GM12878 (cell line): ENCODE results near the gene PRPF40B. TPM values are rescaled to one million over a fixed set of nuclear protein-coding genes. Genes with fewer than 3 reads are reported as not detected.

Experiments
- ATAC-seq: fragments of 200-7000 bp; cut with Tn5 transposase; 3 replicates; pipeline ENCODE4 v1.9.1; 2020; ENCODE audit warnings: mild to moderate bottlenecking, moderate library complexity
- BruUV-seq: library from RNA; stranded (reverse); fragments of 400-500 nt; replicated peaks from 2 replicates; lab custom pipeline; 2021; lab: Mats Ljungman, UMichigan
- CTCF ChIA-PET: fragments of 300-600 bp; sonication (Branson Sonifier 250); formaldehyde crosslinking; extraction: SDS; loops from one replicate; lab custom pipeline; 2021; ENCODE audit warnings: inconsistent platforms; lab: Yijun Ruan, JAX
- POLR2A ChIA-PET: fragments of 350-600 bp; formaldehyde crosslinking; extraction: SDS; loops from one replicate; lab custom pipeline; 2021; ENCODE audit warnings: inconsistent platforms; lab: Charles Lee
- RAD21 ChIA-PET: fragments of 300-600 bp; sonication (Branson Sonifier 250); formaldehyde crosslinking; loops from one replicate; lab custom pipeline; 2023; ENCODE audit warnings: antibody characterized with exemption; ENCODE audit not compliant: unreplicated experiment; lab: Charles Lee
- SMC1A ChIA-PET: fragments of 300-600 bp; sonication (Branson Sonifier 250); formaldehyde crosslinking; loops from one replicate; lab custom pipeline; 2023; ENCODE audit not compliant: unreplicated experiment, uncharacterized antibody; lab: Charles Lee
- DNase-seq: peaks from one replicate; pipeline ENCODE4 v3.0.0-alpha.2; 2011; ENCODE audit warnings: low read depth, low spot score
- FAIRE-seq: peaks from 3 replicates; lab custom pipeline; 2011; peaks lifted over from hg19 to GRCh38; lab: Jason Lieb, UNC
- H2AFZ ChIP-seq: 2 replicates; pipeline ENCODE4 v1.6.0; 2011; ENCODE audit warnings: low read depth, low read length, control low read depth; ENCODE audit not compliant: control insufficient read depth
- H3K27ac ChIP-seq: 2 replicates; pipeline ENCODE4 v1.5.1; 2011; ENCODE audit warnings: control low read depth; ENCODE audit not compliant: control insufficient read depth, insufficient read depth
- H3K27me3 ChIP-seq, 2 experiments: replicated peaks in 1 of 2; 2 replicates each; pipeline versions ENCODE4 v1.6.0 to v1.6.1; 2011; ENCODE audit warnings: low read length in 1 of 2; ENCODE audit not compliant: control insufficient read depth in 2 of 2, insufficient read depth in 2 of 2
- H3K36me3 ChIP-seq, 2 experiments: 2 replicates each; pipeline ENCODE4 v1.5.1; 2011; ENCODE audit warnings: low read length in 1 of 2; ENCODE audit not compliant: control insufficient read depth in 2 of 2, insufficient read depth in 2 of 2
- H3K4me1 ChIP-seq: 2 replicates; pipeline ENCODE4 v1.6.1; 2011; ENCODE audit warnings: mild to moderate bottlenecking, low read length, moderate library complexity, mixed read lengths; ENCODE audit not compliant: control insufficient read depth, insufficient read depth
- H3K4me2 ChIP-seq: 2 replicates; pipeline ENCODE4 v1.6.0; 2011; ENCODE audit warnings: control low read depth; ENCODE audit not compliant: control insufficient read depth, insufficient read depth
- H3K4me3 ChIP-seq: fragments of 200-600 bp; sonication (generic); 2 replicates; pipeline ENCODE4 v1.5.1; 2016
- H3K79me2 ChIP-seq: 2 replicates; pipeline ENCODE4 v1.6.0; 2011; ENCODE audit warnings: low read length; ENCODE audit not compliant: control insufficient read depth, insufficient read depth
- H3K9ac ChIP-seq: 2 replicates; pipeline ENCODE4 v1.8.0; 2011; ENCODE audit warnings: low read length, control low read depth, mixed read lengths; ENCODE audit not compliant: control insufficient read depth, insufficient read depth
- H3K9me3 ChIP-seq: replicated peaks from 3 replicates; pipeline ENCODE4 v1.5.1; 2011; ENCODE audit warnings: mild to moderate bottlenecking, low read length; ENCODE audit not compliant: control insufficient read depth, insufficient read depth
- H4K20me1 ChIP-seq: 2 replicates; pipeline ENCODE4 v1.6.0; 2011; ENCODE audit not compliant: control insufficient read depth, insufficient read depth
- ATF7 ChIP-seq: fragments of 450-650 bp; IDR thresholded peaks from 2 replicates; pipeline ENCODE4 v1.6.1; 2016; ENCODE audit warnings: low read depth, mild to moderate bottlenecking
- KDM1A ChIP-seq: fragments of 200-600 bp; sonication (generic); IDR thresholded peaks from 2 replicates; pipeline ENCODE4 v1.6.1; 2016; ENCODE audit warnings: borderline replicate concordance
- POLR2A ChIP-seq: IDR thresholded peaks from 2 replicates; pipeline ENCODE4 v1.6.1; 2011; ENCODE audit warnings: low read depth, mild to moderate bottlenecking, low read length
- SRF ChIP-seq, 2 experiments: IDR thresholded peaks; 2 replicates each; pipeline ENCODE4 v1.6.1; 2011; ENCODE audit warnings: low read depth in 2 of 2, low read length in 2 of 2, mild to moderate bottlenecking in 1 of 2, moderate library complexity in 1 of 2
- STAT1 ChIP-seq: fragments of 450-650 bp; conservative IDR thresholded peaks from 2 replicates; pipeline ENCODE4 v1.6.1; 2014; ENCODE audit warnings: antibody characterized with exemption, mild to moderate bottlenecking
- ZNF384 ChIP-seq: IDR thresholded peaks from 2 replicates; pipeline ENCODE4 v1.6.1; 2012; ENCODE audit warnings: low read depth, mild to moderate bottlenecking, low read length, improper control_type of control experiment, borderline replicate concordance
- WGBS: methylation state at CpG from one replicate; pipeline ENCODE4 v1.1.6; 2016; ENCODE audit warnings: low lambda C conversion rate; ENCODE audit not compliant: insufficient replicate concordance, insufficient coverage; ENCODE audit errors: missing lambda C conversion rate; 5-methylcytosine and 5-hydroxymethylcytosine counted together
- in situ Hi-C: fragments of 300-500 bp; cut with MboI; formaldehyde crosslinking; loops from 9 replicates; pipeline ENCODE4 v1.14.3; 2018; ENCODE audit warnings: mixed read lengths
- intact Hi-C: fragments of 100-400 bp; cut with micrococcal nuclease; formaldehyde crosslinking; loops from one replicate; pipeline ENCODE4 v1.14.2; 2022; ENCODE audit not compliant: unreplicated experiment
- polyA plus RNA-seq, 11 experiments: library from polyadenylated mRNA; depleted of rRNA in 4 of 11; unstranded in 6 of 11; stranded (reverse) in 5 of 11; fragments of >200 nt; fragmentation: Nextera tagmentation in 4 of 11; fragmentation: Illumina TruSeq in 1 of 11; extraction: Ambion mirVana in 4 of 11; extraction: Trizol in 1 of 11; gene quantifications; 1 replicate in 1 of 11; 2 replicates in 10 of 11; pipeline versions ENCODE4 v1.2.1 to v1.2.3, GENCODE V29; 2011 to 2016; ENCODE audit warnings: inconsistent platforms in 2 of 11, missing spikeins in 2 of 11, low read depth in 1 of 11
- total RNA-seq, 4 experiments: library from RNA; depleted of rRNA in 3 of 4; stranded (reverse); fragments of >200 nt in 3 of 4; fragmentation: Illumina TruSeq in 1 of 4; extraction: Trizol in 1 of 4; gene quantifications; 2 replicates each; pipeline versions ENCODE4 v1.2.1 to v1.2.3, GENCODE V29; 2013 to 2021
- TF ChIP-seq, protein P1 (sequence below): fragments of 450-650 bp; IDR thresholded peaks from 2 replicates; pipeline ENCODE4 v1.6.1; 2017; ENCODE audit warnings: low read depth, mild to moderate bottlenecking, moderate library complexity
- TF ChIP-seq, protein P2 (sequence below): fragments of 450-650 bp; IDR thresholded peaks from 2 replicates; pipeline ENCODE4 v1.6.1; 2016; ENCODE audit warnings: mild to moderate bottlenecking

The PRPF40B gene
- total and polyA plus RNA-seq, 10 of the 15 experiments (the other 5 are each of a cell fraction or from before 2014, with no cell fraction given) = 0.31 to 17.9 (median 7.3) TPM

DNA sequence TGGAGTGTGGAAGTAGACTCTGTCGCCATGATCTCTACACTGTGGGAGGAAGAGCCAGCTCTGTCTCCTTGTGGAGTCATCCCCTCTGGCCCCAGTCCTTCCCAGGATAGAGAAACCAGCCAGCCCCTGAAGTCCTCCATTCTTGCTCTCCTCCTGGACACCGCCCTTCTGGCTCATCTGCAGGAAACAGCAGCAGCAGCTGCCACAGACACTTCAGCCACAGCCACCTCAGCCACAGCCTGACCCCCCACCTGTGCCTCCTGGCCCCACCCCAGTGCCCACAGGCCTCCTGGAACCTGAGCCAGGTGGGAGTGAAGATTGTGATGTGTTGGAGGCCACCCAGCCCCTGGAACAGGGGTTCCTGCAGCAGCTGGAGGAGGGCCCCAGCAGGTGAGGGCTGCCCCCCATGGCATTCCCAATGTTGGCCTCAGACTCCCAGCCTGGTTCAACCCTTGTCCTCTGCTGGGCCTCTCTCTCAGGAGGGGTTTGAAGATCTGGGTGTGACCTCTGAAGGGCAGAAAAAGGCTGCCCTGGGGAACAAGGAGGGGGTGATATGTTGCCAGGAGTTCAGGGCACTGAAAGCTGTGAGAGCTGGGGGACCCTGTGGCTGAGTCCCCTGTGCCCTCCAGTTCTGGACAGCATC is 10.5 kb downstream of the PRPF40B start:
- no peak for DNase-seq
- ChIA-PET RAD21 (interaction anchor here (1.1 kb wide), 1 partner anchor 9 kb away, joined by 4 read pairs; no protein-coding TSS in a partner anchor), SMC1A (interaction anchor here (1.0 to 8.1 kb wide), 3 partner anchors 10 to 76 kb away, joined by 3 to 72 read pairs (median 4); no protein-coding TSS in a partner anchor), CTCF (interaction anchor here (1.1 to 20.4 kb wide), 6 partner anchors 11 to 108 kb away, joined by 3 to 486 read pairs (median 4); partner anchors contain the start of genes FMNL3, PRPF40B and TMBIM6)
- Histone ChIP-seq H3K4me2 (no peak overlapping the region), H4K20me1 (no peaks in the 10 kb centered on the region), H2AFZ (no peak overlapping the region)
- TF ChIP-seq ZNF384 = no peak
- no peak for TF ChIP-seq ATF7
- TF ChIP-seq, protein P1, sequence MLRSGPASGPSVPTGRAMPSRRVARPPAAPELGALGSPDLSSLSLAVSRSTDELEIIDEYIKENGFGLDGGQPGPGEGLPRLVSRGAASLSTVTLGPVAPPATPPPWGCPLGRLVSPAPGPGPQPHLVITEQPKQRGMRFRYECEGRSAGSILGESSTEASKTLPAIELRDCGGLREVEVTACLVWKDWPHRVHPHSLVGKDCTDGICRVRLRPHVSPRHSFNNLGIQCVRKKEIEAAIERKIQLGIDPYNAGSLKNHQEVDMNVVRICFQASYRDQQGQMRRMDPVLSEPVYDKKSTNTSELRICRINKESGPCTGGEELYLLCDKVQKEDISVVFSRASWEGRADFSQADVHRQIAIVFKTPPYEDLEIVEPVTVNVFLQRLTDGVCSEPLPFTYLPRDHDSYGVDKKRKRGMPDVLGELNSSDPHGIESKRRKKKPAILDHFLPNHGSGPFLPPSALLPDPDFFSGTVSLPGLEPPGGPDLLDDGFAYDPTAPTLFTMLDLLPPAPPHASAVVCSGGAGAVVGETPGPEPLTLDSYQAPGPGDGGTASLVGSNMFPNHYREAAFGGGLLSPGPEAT = no peak
- TF ChIP-seq SRF (IDR thresholded peaks at IDR 0.05; ENCODE audit: low read depth in 2 of 2, low read length in 2 of 2) = no peak
- TF ChIP-seq STAT1 = no peak
- TF ChIP-seq, protein P2, sequence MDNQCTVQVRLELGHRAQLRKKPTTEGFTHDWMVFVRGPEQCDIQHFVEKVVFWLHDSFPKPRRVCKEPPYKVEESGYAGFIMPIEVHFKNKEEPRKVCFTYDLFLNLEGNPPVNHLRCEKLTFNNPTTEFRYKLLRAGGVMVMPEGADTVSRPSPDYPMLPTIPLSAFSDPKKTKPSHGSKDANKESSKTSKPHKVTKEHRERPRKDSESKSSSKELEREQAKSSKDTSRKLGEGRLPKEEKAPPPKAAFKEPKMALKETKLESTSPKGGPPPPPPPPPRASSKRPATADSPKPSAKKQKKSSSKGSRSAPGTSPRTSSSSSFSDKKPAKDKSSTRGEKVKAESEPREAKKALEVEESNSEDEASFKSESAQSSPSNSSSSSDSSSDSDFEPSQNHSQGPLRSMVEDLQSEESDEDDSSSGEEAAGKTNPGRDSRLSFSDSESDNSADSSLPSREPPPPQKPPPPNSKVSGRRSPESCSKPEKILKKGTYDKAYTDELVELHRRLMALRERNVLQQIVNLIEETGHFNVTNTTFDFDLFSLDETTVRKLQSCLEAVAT = no peak
- no peak for TF ChIP-seq KDM1A
- TF ChIP-seq POLR2A = peak; percentile 39; the same call in 1 of the 2 replicates
- TF ChIP-seq, all 136 proteins: peak for 1
- WGBS = 100% methylated on average over 2 of the region's 2 CpGs
- no peak for ATAC-seq
- H3K79me2 ChIP-seq = no peaks in the 10 kb centered on the region
- intact Hi-C loops (loop anchor here (10.0 kb wide), 1 partner anchor 201 kb away; no protein-coding TSS in a partner anchor), in situ Hi-C loops (no loop called here)
- no TSS peak for BruUV-seq
- H3K4me1 ChIP-seq = peaks cover 3% of the 10 kb centered on the region; the same call in 1 of the 2 replicates
- H3K36me3 ChIP-seq = no peaks in the 10 kb centered on the region; a peak in 1 of 4 replicates
- POLR2A ChIA-PET = no interaction called here
- H3K9me3 ChIP-seq = no peaks in the 10 kb centered on the region
- FAIRE-seq = no peak
- H3K27me3 ChIP-seq = no peaks in the 10 kb centered on the region
- H3K4me3 ChIP-seq = no peak overlapping the region
- H3K9ac ChIP-seq = no peak overlapping the region
- no peak overlapping the region for H3K27ac ChIP-seq
